Upper lobe of left lung (tissue), 4 donors: ENCODE data around the gene ZNF436.

ENCODE experiments used
- POLR2A ChIP-seq, 4 donors: fragments of 450-650 bp; IDR thresholded peaks; one replicate each; pipeline ENCODE4 v1.5.1; 2016 to 2017; ENCODE audit warnings: antibody characterized with exemption in 4 of 4, mild to moderate bottlenecking in 2 of 4
- TF ChIP-seq, protein P1 (sequence below), 6 experiments: fragments of 450-650 bp in 4 of 6; fragments of 200-600 bp in 2 of 6; sonication (generic) in 2 of 6; IDR thresholded peaks; one replicate each; pipeline ENCODE4 v1.5.1; 2016 to 2019; ENCODE audit warnings: antibody characterized with exemption in 6 of 6

DNA sequence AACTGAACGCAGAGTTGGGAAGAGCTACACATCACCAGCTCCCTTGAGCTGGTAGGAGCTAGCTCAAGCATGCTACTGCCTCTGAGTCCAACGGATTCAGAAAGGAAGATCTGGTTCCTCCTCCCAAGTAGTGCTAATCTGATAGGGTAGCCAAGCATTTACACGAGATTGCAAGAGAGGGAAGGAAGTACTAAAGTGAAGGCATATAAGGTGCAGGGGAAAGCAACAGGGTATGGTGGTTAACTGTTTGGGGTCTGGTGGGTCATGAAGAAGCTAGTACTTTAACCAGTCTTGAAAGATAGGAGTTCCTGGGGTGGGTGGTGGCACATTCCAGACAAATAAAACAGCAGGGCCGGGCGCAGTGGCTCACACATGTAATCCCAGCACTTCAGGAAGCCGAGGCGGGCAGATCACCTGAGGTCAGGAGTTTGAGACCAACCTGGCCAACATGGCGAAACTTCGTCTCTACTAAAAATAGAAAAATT is 20.2 kb upstream of the ZNF436 start:
- TF ChIP-seq POLR2A (IDR thresholded peaks at IDR 0.05): no peak
- TF ChIP-seq, protein P1, sequence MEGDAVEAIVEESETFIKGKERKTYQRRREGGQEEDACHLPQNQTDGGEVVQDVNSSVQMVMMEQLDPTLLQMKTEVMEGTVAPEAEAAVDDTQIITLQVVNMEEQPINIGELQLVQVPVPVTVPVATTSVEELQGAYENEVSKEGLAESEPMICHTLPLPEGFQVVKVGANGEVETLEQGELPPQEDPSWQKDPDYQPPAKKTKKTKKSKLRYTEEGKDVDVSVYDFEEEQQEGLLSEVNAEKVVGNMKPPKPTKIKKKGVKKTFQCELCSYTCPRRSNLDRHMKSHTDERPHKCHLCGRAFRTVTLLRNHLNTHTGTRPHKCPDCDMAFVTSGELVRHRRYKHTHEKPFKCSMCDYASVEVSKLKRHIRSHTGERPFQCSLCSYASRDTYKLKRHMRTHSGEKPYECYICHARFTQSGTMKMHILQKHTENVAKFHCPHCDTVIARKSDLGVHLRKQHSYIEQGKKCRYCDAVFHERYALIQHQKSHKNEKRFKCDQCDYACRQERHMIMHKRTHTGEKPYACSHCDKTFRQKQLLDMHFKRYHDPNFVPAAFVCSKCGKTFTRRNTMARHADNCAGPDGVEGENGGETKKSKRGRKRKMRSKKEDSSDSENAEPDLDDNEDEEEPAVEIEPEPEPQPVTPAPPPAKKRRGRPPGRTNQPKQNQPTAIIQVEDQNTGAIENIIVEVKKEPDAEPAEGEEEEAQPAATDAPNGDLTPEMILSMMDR (IDR thresholded peaks at IDR 0.05): no peak
